Osteocyte (in vitro differentiated cells): ENCODE data around the gene SPATA1. TPM values are rescaled to one million over a fixed set of nuclear protein-coding genes. Genes with fewer than 3 reads are reported as not detected.

Experiments used
- DNase-seq: peaks from one replicate; pipeline ENCODE4 v3.0.0; 2021; ENCODE audit warnings: mixed read lengths; ENCODE audit not compliant: unreplicated experiment; ENCODE audit errors: extremely low spot score
- H3K27ac Mint-ChIP-seq: one replicate; pipeline ENCODE4 v1.8.0; 2021; ENCODE audit warnings: mild to moderate bottlenecking, mixed read lengths; ENCODE audit not compliant: unreplicated experiment
- H3K27me3 Mint-ChIP-seq: one replicate; pipeline ENCODE4 v1.8.0; 2021; ENCODE audit warnings: mixed read lengths; ENCODE audit not compliant: unreplicated experiment
- H3K36me3 Mint-ChIP-seq: one replicate; pipeline ENCODE4 v1.8.0; 2021; ENCODE audit warnings: mixed read lengths; ENCODE audit not compliant: unreplicated experiment
- H3K4me1 Mint-ChIP-seq: one replicate; pipeline ENCODE4 v1.8.0; 2021; ENCODE audit warnings: mixed read lengths; ENCODE audit not compliant: unreplicated experiment
- H3K4me3 Mint-ChIP-seq: one replicate; pipeline ENCODE4 v1.8.0; 2021; ENCODE audit warnings: mild to moderate bottlenecking, moderate library complexity, mixed read lengths; ENCODE audit not compliant: unreplicated experiment
- H3K9me3 Mint-ChIP-seq: one replicate; pipeline ENCODE4 v1.8.0; 2021; ENCODE audit warnings: mixed read lengths; ENCODE audit not compliant: unreplicated experiment
- total RNA-seq: library from RNA; stranded (reverse); gene quantifications from 2 replicates; pipeline ENCODE4 v1.2.1, GENCODE V29; 2021
- TF ChIP-seq, protein P1 (sequence below): fragments of 200-600 bp; sonication (generic); IDR thresholded peaks from 2 replicates; pipeline ENCODE4 v1.5.0; 2021; ENCODE audit warnings: antibody characterized with exemption, mild to moderate bottlenecking, moderate library complexity

The SPATA1 gene
- total RNA-seq, 1 donor from 2014 or later = 1.7 TPM

- DNase-seq = no peak
- Mint-ChIP-seq H3K4me1 (peaks cover 29% of the 10 kb centered on the region), H3K27ac (no peak overlapping the region), H3K27me3 (no peaks in the 10 kb centered on the region), H3K36me3 (no peaks in the 10 kb centered on the region), H3K9me3 (peaks cover 8% of the 10 kb centered on the region), H3K4me3 (no peak overlapping the region)
- TF ChIP-seq, protein P1, sequence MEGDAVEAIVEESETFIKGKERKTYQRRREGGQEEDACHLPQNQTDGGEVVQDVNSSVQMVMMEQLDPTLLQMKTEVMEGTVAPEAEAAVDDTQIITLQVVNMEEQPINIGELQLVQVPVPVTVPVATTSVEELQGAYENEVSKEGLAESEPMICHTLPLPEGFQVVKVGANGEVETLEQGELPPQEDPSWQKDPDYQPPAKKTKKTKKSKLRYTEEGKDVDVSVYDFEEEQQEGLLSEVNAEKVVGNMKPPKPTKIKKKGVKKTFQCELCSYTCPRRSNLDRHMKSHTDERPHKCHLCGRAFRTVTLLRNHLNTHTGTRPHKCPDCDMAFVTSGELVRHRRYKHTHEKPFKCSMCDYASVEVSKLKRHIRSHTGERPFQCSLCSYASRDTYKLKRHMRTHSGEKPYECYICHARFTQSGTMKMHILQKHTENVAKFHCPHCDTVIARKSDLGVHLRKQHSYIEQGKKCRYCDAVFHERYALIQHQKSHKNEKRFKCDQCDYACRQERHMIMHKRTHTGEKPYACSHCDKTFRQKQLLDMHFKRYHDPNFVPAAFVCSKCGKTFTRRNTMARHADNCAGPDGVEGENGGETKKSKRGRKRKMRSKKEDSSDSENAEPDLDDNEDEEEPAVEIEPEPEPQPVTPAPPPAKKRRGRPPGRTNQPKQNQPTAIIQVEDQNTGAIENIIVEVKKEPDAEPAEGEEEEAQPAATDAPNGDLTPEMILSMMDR = no peak
These were observed 109.6 kb downstream of the SPATA1 start for GRCh38 chr1:84615790-84616189.

Other genes with a start within 250 kb of the SPATA1 start
- 0.81 and 0.99 TPM in 2 replicates for gene SAMD13, start 204.7 kb upstream of the SPATA1 start, total RNA-seq
- not detected in 2 replicates for gene DNASE2B, start 107.9 kb upstream of the SPATA1 start, total RNA-seq
- 23.4 and 24.6 TPM in 2 replicates for gene RPF1, start 27.1 kb upstream of the SPATA1 start, total RNA-seq
- gene GNG5, start 195 bp downstream of the SPATA1 start, total RNA-seq = 89.3 and 90.4 TPM in 2 replicates
- gene CTBS, start 68.1 kb downstream of the SPATA1 start, total RNA-seq = 18.3 and 20.2 TPM in 2 replicates
- 6.5 and 7.0 TPM in 2 replicates for gene SSX2IP, start 184.1 kb downstream of the SPATA1 start, total RNA-seq